Ascending aorta (tissue), 2 donors: Measurements from ENCODE around the gene USP12. TPM values are rescaled to one million over a fixed set of nuclear protein-coding genes. Genes with fewer than 3 reads are reported as not detected.

Experiments
- DNase-seq, 2 donors: peaks; one replicate each; pipeline ENCODE4 v3.0.0-alpha.2; 2019; ENCODE audit warnings: low spot score in 2 of 2
- H3K27ac ChIP-seq, 2 donors: fragments of 200-600 bp; sonication (generic); one replicate each; pipeline ENCODE4 v1.5.1; 2016 to 2017; ENCODE audit warnings: mild to moderate bottlenecking in 1 of 2
- H3K27me3 ChIP-seq: fragments of 200-600 bp; sonication (generic); one replicate; pipeline ENCODE4 v1.5.1; 2017
- H3K36me3 ChIP-seq, 2 donors: fragments of 200-600 bp; sonication (generic); one replicate each; pipeline ENCODE4 v1.5.1; 2016
- H3K4me1 ChIP-seq, 2 donors: fragments of 200-600 bp; sonication (generic); one replicate each; pipeline ENCODE4 v1.5.1; 2016 to 2017; ENCODE audit warnings: mild to moderate bottlenecking in 1 of 2
- H3K4me3 ChIP-seq, 2 donors: fragments of 200-600 bp; sonication (generic); one replicate each; pipeline ENCODE4 v1.5.1; 2016 to 2017; ENCODE audit warnings: mild to moderate bottlenecking in 1 of 2
- H3K9me3 ChIP-seq, 2 donors: fragments of 200-600 bp; sonication (generic); one replicate each; pipeline ENCODE4 v1.5.1; 2016
- CTCF ChIP-seq, 3 experiments: fragments of 200-600 bp in 2 of 3; fragments of 450-650 bp in 1 of 3; sonication (generic) in 2 of 3; IDR thresholded peaks; one replicate each; pipeline ENCODE4 v1.5.1; 2016 to 2019; ENCODE audit warnings: antibody characterized with exemption in 3 of 3, mild to moderate bottlenecking in 1 of 3, moderate library complexity in 1 of 3
- intact Hi-C: fragments of 100-400 bp; cut with DNase I; formaldehyde crosslinking; loops from one replicate; pipeline ENCODE4 v1.15.1; 2023
- total RNA-seq: library from RNA; depleted of rRNA; stranded (reverse); fragments of >200 nt; gene quantifications from one replicate; pipeline ENCODE4 v1.1.0, GENCODE V29; 2016

Gene USP12
- total RNA-seq, 1 donor from 2014 or later, result 8.7 TPM

- peaks cover 0 to 11% of the 10 kb centered on the region in 2 donors for H3K4me1 ChIP-seq
- H3K27ac ChIP-seq, result no peak overlapping the region
- TF ChIP-seq CTCF (IDR thresholded peaks at IDR 0.05), result no peak
- H3K27me3 ChIP-seq, result no peaks in the 10 kb centered on the region
- peaks cover 0 to 11% of the 10 kb centered on the region in 2 donors for H3K9me3 ChIP-seq
- intact Hi-C loops, result no loop called here
- no peak overlapping the region for H3K4me3 ChIP-seq
- no peaks in the 10 kb centered on the region for H3K36me3 ChIP-seq
- DNase-seq, result no peak
These were observed 33.9 kb downstream of the USP12 start for GRCh38 chr13:27137759-27138158.

GRCh38 chr13:27135023-27135422 is 36.6 kb downstream of the USP12 start:
- no peak for DNase-seq
- Histone ChIP-seq H3K36me3 (no peaks in the 10 kb centered on the region), H3K27ac (no peak overlapping the region), H3K4me3 (no peak overlapping the region), H3K27me3 (no peaks in the 10 kb centered on the region), H3K4me1 (peaks cover 1 to 17% of the 10 kb centered on the region in 2 donors), H3K9me3 (peaks cover 0 to 3% of the 10 kb centered on the region in 2 donors)
- intact Hi-C loops, result no loop called here
- no peak for TF ChIP-seq CTCF (IDR thresholded peaks at IDR 0.05)

GRCh38 chr13:27133889-27134288 is 37.7 kb downstream of the USP12 start:
- Histone ChIP-seq H3K36me3 (no peaks in the 10 kb centered on the region), H3K27ac (no peak overlapping the region), H3K4me3 (no peak overlapping the region), H3K4me1 (peaks cover 6 to 17% of the 10 kb centered on the region in 2 donors), H3K27me3 (no peaks in the 10 kb centered on the region), H3K9me3 (peaks cover 0 to 6% of the 10 kb centered on the region in 2 donors)
- no peak for TF ChIP-seq CTCF (IDR thresholded peaks at IDR 0.05)
- intact Hi-C loops, result loop anchor here (5.0 kb wide), 1 partner anchor 38 kb away; the partner anchor contains the start of gene USP12
- DNase-seq, result no peak

GRCh38 chr13:27132538-27132937 is 39.1 kb downstream of the USP12 start:
- intact Hi-C loops, result loop anchor here (5.0 kb wide), 1 partner anchor 40 kb away; the partner anchor contains the start of gene USP12
- Histone ChIP-seq H3K27me3 (no peaks in the 10 kb centered on the region), H3K27ac (no peak overlapping the region), H3K4me3 (no peak overlapping the region), H3K36me3 (no peaks in the 10 kb centered on the region), H3K4me1 (peaks cover 6 to 16% of the 10 kb centered on the region in 2 donors), H3K9me3 (peaks cover 0 to 6% of the 10 kb centered on the region in 2 donors)
- no peak for TF ChIP-seq CTCF (IDR thresholded peaks at IDR 0.05)
- no peak for DNase-seq

- Histone ChIP-seq H3K27me3 (no peaks in the 10 kb centered on the region), H3K27ac (no peak overlapping the region), H3K4me3 (no peak overlapping the region), H3K4me1 (peaks cover 6 to 19% of the 10 kb centered on the region in 2 donors), H3K9me3 (peaks cover 0 to 6% of the 10 kb centered on the region in 2 donors), H3K36me3 (no peaks in the 10 kb centered on the region)
- intact Hi-C loops, result loop anchor here (5.0 kb wide), 1 partner anchor 40 kb away; the partner anchor contains the start of gene USP12
- TF ChIP-seq CTCF (IDR thresholded peaks at IDR 0.05), result no peak
- DNase-seq, result no peak
These were observed 39.7 kb downstream of the USP12 start for GRCh38 chr13:27131906-27132305.
